HS-27A (cell line): ENCODE results near the gene PSMG3.
"Not testable (repeated sequence)": the region's sequence is repeated elsewhere in the genome, so short reads cannot be mapped to it uniquely, and the experiment has no call there.

Experiments used
- DNase-seq: peaks from one replicate; pipeline ENCODE4 v3.0.0-alpha.2; 2012; ENCODE audit warnings: low read depth, missing footprints

The PSMG3 gene

DNA sequence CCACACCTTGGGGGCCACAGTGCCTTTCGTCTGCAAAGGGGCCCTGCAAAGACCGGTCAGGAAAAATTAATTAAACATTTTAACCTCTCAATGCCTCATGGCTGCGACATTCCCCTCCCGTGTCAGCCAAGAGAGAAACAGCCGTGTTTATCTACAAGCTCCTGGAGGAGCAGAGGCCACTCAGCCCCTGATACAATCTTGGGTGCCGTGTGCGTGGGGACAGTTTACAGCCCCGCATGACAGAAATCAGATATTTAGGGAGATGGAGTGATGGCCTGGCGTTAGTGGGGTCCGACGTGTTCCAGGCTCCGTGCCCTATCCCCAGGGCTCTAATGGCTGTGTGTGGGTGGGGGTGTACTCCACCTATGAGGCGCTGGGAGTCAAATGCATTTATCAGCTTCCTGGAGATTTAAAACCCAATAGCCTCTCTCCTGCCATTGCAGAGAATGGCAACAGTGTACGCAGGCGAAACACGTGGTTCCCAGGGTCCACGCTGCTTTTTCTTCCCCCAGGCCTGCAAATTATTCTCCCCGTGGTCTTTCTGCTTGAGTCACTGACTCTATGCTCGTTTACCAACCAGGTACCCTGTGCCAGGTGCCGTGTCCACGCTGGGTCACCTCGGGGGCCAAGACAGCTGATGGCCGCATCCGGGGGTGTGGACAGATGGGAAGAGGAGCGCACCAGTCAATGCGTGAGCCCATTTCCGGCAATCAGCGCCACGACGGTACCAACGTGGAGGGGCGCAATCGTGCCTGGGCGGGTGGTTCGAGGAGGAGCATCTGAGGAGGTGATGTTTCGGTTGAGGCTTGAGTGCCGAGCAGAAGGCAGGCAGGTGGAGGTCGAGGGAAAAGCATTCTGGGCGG, 26.6 kb upstream of the PSMG3 start:
- DNase-seq, result no peak

DNA sequence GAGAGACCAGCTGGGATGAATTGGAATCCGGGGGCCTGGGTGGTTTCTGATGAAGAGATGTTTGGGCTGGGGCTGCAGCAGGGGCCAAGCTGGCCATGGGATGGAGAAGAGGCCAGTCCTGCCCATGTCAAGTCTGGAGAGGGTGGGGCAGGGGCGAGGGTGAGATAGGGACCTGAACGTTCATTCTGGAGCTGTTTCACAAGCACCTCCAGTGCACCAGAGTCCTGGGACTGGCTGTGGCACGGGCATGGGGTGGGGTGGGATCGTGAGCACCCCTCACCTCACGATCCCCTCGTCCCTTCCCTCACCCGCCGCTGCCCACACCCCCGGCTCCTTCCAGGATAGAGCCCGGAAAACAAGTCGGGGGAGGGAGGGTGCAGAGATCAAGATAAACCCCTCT, 25.8 kb upstream of the PSMG3 start:
- DNase-seq, result no peak

- DNase-seq, result no peak
These were observed 25.2 kb upstream of the PSMG3 start for GRCh38 chr7:1595027-1595426.

- DNase-seq, result no peak
These were observed 24.1 kb upstream of the PSMG3 start for GRCh38 chr7:1593904-1594421.

DNA sequence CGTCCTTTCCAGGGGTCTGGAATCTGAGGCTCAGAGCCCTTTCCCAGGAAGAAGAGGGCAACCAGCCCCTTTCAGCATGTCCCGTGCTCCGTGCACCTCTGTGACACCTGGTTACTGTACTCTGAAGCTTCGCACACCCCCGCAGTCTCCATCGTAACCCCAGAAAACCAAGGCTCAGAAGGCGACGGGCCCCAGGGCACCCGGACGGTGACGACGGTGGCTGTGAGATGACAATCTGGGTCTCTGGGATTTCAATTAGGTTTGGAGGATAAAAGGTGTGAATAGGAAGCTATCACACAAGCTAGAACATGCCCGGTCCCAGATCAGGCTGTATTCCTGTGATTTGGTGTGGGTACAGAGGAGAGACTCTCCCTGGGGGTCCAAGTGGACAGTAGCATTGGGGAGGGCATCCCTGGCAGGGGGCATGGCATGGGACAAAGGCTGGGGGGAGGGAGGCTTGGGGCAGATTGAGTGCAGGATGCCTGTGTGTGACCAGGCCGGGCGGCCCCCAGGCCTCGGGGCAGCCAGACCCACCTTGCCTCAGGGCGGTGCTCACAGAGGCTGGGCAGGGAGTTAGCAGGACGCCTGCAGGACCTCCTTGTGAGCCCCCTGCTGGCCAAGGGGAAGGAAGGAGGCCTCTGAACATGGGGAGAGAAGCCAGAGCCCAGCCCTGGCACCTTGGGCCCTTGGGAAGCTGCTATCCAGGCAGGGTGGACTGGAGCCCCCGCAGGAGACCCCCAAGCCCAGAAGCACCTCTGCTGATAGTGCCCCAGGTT, 23.4 kb upstream of the PSMG3 start:
- DNase-seq, result no peak

DNA sequence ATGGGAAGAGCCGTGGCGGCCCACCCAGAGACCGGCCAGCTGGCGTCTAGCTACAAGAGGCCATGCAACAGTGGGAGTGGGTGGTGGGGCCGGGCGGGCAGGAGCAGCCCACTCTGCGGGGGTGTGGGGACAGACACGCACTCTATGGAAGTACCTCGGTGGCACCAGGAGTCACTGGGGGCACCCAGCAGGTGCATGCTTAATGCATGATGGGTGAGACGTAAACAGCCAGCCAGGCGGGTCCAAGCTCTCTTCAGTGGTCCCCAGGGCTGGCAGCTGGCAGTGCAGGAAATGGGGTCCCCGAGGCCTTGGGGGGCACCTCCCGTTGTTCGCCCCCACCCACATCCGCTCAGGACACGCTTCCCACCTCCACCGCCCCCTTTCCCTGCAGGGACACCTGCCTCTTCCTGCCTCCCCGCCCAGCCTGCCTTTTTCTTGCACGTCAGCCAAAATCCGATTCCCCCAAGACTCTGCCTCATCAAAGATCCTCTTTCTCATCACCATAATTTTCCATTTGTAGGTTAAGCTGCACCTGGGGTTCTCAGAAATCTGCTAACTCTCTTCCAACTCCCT, 22.6 kb upstream of the PSMG3 start:
- DNase-seq, result no peak

DNA sequence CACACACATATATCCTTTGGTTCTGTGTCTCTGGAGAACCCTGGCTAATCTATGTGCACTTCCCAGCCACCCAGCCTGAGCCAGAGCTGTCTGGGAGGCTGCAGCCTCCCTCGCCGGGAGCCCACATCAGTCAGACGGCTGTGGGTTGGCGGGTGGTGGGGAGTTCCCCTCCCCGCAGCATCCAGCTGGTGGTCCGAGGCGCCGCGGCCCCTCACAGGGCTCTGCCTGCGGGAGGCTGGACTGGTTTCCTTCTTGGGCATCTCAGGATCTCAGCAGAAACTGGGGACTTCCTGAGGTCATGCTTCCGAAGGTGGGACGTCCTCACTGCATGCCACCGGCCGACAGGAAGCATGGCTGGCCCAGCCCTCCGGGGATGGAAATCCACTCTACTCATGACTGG, 22.0 kb upstream of the PSMG3 start:
- DNase-seq, result no peak

- no peak for DNase-seq
These were observed 21.6 kb upstream of the PSMG3 start for GRCh38 chr7:1591396-1591795.

- no peak for DNase-seq
These were observed 21.1 kb upstream of the PSMG3 start for GRCh38 chr7:1590887-1591286.

DNA sequence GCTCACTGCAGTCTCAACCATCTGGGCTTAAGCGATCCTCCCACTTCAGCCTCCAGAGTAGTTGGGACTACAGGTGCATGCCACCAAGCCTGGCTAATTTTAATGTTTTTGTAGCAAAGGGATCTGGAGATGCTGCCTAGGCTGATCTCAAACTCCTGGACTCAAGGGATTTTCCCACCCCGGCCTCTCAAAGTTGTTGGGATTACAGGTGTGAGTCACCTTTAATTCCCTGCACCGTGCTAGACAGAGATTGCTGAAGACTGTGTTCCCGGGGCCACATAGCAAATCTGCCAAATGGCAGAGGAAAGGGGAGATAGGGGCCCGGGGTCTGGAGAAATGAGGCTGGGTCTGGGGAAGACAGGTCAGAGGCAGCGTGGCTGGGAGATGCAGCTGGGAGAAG, 20.6 kb upstream of the PSMG3 start:
- no peak for DNase-seq

- no peak for DNase-seq
These were observed 19.1 kb upstream of the PSMG3 start for GRCh38 chr7:1588978-1589377.

DNA sequence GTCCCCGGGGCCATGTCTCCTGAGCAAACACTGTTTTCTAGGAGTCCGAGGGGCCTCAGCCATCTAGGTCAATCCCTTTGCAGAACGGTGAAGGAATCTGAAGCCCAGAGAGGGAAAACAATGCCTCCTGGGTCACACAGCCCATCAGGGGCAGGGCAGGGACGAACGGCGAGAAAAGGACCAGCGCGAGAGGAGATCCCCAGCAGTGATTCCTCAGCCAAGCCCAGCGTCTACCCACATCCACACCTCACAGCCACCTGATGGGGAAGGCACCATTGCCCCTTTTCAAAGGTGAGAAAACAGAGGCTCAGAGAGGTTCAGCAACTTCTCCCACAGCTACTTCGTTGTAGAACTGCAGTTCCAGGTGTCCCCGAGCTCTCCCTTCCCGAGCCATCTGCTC, 17.9 kb upstream of the PSMG3 start:
- DNase-seq, result no peak

DNA sequence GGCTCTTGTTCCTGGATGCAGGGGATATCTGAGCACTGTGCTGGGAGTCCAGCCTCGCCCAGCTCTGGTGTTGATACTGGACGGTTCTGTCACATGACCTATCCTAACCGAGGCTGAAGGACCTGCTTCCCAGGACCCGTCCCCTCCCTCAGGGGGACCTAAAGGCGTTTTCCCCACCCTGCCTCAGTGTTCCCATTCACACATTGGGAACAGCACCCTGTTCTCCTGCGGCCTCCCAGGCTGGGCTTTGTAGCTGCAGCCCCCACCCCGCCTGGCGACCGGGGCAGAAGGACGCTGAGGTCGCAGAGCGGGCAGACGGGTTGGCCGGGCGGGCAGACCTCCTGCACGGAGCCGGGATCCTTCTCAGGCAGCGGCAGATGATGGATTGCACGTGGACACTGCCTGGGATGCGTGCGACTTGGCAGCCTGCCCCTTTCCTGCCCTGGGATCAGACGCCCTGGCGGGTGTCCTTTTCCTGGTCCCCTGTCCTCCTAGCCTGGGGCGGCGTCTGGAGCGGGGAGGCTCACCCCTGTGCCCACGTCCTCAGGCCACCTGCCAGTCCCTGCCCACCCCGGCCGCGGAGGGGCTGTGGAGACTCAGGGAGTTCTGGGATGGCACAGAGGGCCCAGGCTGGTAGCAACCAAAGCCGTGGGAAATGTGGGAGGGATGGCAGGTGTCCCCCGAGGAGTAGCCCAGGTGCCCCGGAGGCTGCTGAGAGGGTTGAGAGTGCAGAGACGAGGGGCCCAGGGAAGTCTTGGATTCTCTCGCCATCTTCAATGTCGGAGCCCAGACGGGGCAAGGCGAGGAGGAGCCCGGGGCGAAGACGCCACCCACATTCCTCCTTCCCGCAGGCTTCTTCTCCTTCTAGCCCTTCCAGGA, 17.2 kb upstream of the PSMG3 start:
- no peak for DNase-seq

DNA sequence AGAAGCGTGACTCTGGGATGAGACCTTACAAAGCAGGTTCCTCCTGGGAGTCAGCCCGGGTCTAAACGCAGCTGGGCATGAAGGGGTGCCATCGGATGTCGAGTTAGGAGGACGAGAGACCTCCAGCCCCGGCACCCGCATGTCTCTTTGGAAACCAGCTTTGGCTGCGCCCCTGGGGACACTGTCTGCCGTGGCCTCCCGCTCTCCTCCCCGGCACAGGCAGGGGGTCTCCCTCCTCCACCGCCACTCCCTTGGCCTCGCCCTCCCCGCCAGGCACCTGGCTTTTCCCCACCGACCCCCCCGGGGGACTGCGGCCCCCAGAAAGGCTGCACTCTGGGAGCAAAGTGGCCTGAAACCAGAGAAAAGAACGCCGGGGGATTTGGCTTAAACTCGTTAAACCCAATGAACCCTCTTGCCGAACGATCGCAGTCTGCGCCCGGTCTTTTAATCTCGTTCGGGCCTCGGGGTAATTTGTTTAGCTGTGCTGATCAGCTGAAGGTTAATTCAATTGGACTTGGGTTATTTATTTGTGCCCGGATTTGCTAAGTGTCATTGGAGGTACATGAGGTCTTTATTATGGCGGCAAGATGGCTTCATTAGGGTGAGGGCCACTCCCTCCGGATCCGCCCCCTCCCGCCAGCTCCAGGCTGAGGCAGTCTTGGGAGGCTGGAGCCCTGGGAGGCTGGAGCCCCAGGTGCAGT, 16.4 kb upstream of the PSMG3 start:
- DNase-seq, result no peak

DNA sequence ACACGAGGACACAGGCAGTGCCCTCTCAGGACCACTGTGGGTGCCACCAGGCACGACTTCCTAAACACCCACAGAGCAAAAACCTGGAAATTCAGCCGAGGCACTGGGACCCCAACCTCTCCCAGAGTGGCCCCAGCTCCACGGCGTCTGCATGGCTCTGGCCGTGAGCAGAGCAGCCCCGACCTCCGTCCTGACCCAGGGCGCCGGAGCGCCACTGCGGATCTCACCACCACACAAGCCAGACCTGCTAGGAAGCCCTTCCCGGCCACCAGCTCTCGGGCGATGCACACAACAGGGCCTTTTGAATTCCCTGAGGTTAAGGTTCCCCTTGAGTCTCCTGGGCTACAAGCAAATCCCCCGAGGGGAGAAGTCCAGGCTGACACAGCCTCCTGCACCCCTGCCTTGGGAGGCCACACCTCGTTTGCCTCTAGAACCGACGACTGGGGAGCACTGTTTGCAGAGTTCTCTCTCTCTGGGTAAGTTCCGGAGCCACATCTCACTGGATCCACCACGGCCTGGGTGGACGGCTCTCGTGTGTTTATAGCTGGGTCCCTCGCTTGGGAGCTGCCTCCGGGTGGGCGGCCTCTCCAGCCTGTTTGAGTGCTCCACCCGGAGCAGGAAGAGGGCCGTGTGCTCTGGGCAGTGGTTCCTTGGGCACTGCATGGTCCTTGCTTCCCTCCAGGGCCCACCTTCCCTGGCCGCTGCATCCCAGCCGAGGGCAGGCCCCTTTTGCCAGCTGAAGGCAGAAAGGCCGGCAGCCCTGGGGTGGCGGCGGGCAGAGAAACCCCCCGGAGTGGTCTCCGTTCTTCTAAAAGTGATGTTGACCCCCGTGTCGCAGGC, 15.5 kb upstream of the PSMG3 start:
- DNase-seq, result no peak

DNA sequence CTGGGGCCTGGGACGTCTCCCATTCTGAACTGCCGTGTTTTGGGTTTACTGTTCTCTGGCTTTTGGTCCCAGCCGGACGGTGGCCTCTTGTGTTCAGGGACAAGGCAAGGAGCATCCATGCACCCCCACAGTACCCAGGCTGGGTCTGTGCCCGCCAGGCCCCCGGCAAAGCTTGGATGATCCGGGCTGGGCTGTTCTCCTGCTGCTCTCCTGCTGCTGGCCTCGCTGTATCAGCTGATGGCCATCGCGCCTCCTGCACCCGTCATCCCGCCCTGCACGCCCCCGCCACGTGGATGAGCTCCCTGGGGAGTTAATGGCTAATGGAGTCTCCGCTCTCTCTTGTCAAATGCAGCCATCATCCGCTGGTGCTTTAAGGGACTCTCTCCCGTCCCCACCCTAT, 14.9 kb upstream of the PSMG3 start:
- no peak for DNase-seq

DNA sequence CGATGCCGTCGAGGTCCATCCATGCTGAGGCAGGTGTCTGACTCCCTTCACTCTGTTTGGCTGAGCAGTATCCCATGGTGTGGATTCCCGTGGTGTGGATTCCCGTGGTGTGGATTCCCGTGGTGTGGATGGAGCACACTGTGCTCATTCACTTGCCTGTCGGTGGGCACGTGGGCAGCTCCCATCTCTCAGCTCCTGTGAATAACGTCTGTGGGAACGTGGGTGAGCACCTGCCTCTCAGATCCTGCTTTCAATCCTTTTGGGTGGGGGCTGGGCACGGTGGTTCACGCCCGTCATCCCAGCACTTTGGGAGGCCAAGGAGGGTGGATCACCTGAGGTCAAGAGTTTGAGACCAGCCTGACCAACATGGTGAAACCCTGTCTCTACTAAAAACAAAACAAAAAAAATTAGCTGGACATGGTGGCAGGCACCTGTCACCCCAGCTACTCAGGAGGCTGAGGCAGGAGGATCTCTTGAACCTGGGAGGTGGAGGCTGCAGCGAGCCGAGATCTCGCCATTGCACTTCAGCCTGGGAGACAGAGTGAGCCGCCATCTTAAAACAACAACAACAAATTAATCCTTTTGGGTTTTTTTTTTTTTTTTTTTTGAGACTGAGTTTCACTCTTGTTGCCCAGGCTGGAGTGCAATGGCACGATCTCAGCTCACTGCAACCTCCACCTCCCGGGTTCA, 13.6 kb upstream of the PSMG3 start:
- DNase-seq, result not testable (repeated sequence)

DNA sequence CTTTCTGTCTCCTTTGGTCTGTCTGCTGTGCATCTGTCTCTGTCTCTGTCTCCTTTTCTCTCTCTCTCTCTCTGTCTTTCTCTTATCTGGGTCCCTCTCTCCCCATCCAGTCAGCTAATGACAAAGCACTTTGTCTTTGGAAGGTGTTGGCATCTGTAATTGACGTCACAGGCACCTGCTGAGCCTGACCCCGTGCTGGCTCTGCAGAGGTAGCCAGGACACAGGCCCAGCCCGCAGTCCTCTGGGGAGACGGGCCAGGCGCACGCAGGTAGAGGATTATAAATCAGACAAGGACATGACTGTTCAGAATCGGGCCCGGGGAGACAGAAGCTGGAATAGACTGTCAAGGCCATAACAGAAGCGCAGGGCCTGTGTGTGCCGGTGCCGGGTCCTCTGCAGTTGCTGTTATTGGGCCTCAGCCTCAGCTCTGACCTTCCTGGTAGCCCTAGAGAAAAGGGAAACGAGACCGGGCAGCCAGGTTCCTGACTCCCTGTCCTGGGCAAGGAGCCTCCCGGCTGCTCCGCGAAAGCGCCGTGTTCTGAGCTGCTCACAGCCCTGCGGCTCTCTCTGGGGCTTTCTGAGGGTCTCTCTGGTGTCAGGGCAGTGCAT, 10.7 kb upstream of the PSMG3 start:
- DNase-seq, result no peak
